ENCODE data around the gene CASQ1.

DNA sequence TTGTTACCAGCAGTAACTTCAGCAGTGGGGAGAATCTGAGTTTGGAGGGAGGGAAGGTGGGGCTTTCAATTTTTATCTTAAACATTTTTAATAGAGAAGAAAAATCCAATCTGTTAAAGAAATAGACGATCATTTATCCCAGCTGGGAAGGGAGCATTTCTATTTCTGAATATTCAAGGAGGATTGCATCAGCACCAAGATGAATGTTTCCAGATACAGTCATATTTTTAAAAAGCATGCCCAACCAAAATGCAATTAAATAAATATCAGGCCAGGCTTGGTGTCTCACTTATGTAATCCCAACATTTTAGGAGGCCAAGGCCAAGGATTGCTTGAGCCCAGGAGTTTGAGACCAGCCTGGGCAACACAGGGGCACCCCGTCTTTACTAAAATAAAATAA lies 40.7 kb upstream of the CASQ1 start:
- TF ChIP-seq TCF7L2 (IDR thresholded peaks at IDR 0.05; ENCODE audit: borderline replicate concordance, low read depth, low read length) (no peak), KLF10 (tag by site-specific recombination; IDR thresholded peaks at IDR 0.05) (no peak)
- TF ChIP-seq, protein P1, sequence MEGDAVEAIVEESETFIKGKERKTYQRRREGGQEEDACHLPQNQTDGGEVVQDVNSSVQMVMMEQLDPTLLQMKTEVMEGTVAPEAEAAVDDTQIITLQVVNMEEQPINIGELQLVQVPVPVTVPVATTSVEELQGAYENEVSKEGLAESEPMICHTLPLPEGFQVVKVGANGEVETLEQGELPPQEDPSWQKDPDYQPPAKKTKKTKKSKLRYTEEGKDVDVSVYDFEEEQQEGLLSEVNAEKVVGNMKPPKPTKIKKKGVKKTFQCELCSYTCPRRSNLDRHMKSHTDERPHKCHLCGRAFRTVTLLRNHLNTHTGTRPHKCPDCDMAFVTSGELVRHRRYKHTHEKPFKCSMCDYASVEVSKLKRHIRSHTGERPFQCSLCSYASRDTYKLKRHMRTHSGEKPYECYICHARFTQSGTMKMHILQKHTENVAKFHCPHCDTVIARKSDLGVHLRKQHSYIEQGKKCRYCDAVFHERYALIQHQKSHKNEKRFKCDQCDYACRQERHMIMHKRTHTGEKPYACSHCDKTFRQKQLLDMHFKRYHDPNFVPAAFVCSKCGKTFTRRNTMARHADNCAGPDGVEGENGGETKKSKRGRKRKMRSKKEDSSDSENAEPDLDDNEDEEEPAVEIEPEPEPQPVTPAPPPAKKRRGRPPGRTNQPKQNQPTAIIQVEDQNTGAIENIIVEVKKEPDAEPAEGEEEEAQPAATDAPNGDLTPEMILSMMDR (tag by site-specific recombination; IDR thresholded peaks at IDR 0.05) = no peak

Data from HEK293 (cell line).